Muscle layer of duodenum (tissue), 2 donors: Measurements from ENCODE around the gene RTCB.

Source experiments
- H3K27ac ChIP-seq: one replicate; pipeline ENCODE4 v1.7.0; 2013; ENCODE audit warnings: mild to moderate bottlenecking, low read length
- H3K27me3 ChIP-seq: one replicate; pipeline ENCODE4 v1.7.0; 2013; ENCODE audit warnings: low read depth, mild to moderate bottlenecking, control low read depth, low read length
- H3K36me3 ChIP-seq, 2 donors: one replicate each; pipeline ENCODE4 v1.7.0; 2013; ENCODE audit warnings: low read length in 2 of 2, control low read depth in 1 of 2, mild to moderate bottlenecking in 1 of 2; ENCODE audit not compliant: insufficient read depth in 2 of 2, control insufficient read depth in 1 of 2
- H3K4me1 ChIP-seq, 2 donors: one replicate each; pipeline ENCODE4 v1.7.0; 2013; ENCODE audit warnings: low read length in 2 of 2, mild to moderate bottlenecking in 2 of 2, control low read depth in 1 of 2, moderate library complexity in 1 of 2; ENCODE audit not compliant: insufficient read depth in 2 of 2, control insufficient read depth in 1 of 2
- H3K4me3 ChIP-seq, 2 donors: one replicate each; pipeline ENCODE4 v1.7.0; 2013; ENCODE audit warnings: low read length in 2 of 2, low read depth in 1 of 2, mild to moderate bottlenecking in 1 of 2
- H3K9me3 ChIP-seq, 2 donors: one replicate each; pipeline ENCODE4 v1.7.0; 2013; ENCODE audit warnings: low read length in 2 of 2, control low read depth in 1 of 2, mild to moderate bottlenecking in 1 of 2; ENCODE audit not compliant: control insufficient read depth in 1 of 2
- donor health status: healthy.

RTCB gene

DNA sequence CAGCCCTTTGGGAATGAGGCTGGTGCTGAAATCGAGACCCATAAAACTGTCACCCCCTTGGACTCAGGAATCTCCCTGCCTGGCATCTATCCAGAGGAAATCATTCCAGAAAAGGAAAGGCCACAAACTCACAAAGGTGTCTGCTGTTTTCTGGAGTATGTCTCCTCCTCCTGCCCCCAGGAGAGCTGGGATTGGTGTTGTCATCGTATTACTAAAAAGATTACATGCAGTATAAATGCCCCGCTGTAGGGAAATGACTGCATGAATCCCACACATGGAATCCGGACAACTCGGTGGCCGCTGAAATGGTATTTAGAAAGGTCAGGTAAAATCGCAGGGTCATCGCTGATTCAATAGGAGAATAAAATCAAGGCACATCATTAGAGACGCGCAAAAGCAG, 73.3 kb downstream of the RTCB start:
- Histone ChIP-seq H3K27ac (no peak overlapping the region), H3K27me3 (no peaks in the 10 kb centered on the region), H3K4me1 (no peaks in the 10 kb centered on the region), H3K36me3 (no peaks in the 10 kb centered on the region), H3K4me3 (no peak overlapping the region), H3K9me3 (no peaks in the 10 kb centered on the region)
